Endodermal cell (in vitro differentiated cells): ENCODE data around the gene SYF2. TPM values are rescaled to one million over a fixed set of nuclear protein-coding genes. Genes with fewer than 3 reads are reported as not detected.

ENCODE experiments used
- DNase-seq: peaks from one replicate; pipeline ENCODE4 v3.0.0-alpha.2; 2017
- H3K27ac ChIP-seq: 2 replicates; pipeline ENCODE4 v1.5.1; 2013; ENCODE audit warnings: mild to moderate bottlenecking, low read depth, low read length, moderate library complexity
- H3K27me3 ChIP-seq: 2 replicates; pipeline ENCODE4 v1.6.1; 2013; ENCODE audit warnings: mild to moderate bottlenecking, low read length, moderate library complexity; ENCODE audit not compliant: insufficient read depth, control insufficient read depth, poor library complexity, severe bottlenecking
- H3K36me3 ChIP-seq: 2 replicates; pipeline ENCODE4 v1.7.0; 2013; ENCODE audit warnings: mild to moderate bottlenecking, low read length, moderate library complexity; ENCODE audit not compliant: control insufficient read depth, insufficient read depth
- H3K4me1 ChIP-seq: one replicate; pipeline ENCODE4 v1.7.0; 2013; ENCODE audit warnings: low read length; ENCODE audit not compliant: control insufficient read depth, insufficient read depth
- H3K4me3 ChIP-seq: 2 replicates; pipeline ENCODE4 v1.5.1; 2013; ENCODE audit warnings: mild to moderate bottlenecking, low read length, moderate library complexity
- H3K9ac ChIP-seq: 2 replicates; pipeline ENCODE4 v1.6.1; 2013; ENCODE audit warnings: mild to moderate bottlenecking, low read length, moderate library complexity; ENCODE audit not compliant: poor library complexity, severe bottlenecking; ENCODE audit errors: extremely low read depth
- H3K9me3 ChIP-seq: 2 replicates; pipeline ENCODE4 v1.6.1; 2013; ENCODE audit warnings: mild to moderate bottlenecking, low read length, moderate library complexity; ENCODE audit not compliant: control insufficient read depth
- H3K27ac Mint-ChIP-seq: 2 replicates; pipeline ENCODE4 v1.8.0; 2020; ENCODE audit warnings: mixed read lengths
- H3K27me3 Mint-ChIP-seq: 2 replicates; pipeline ENCODE4 v1.8.0; 2021; ENCODE audit warnings: mild to moderate bottlenecking, mixed read lengths; ENCODE audit not compliant: insufficient read depth
- H3K36me3 Mint-ChIP-seq: 2 replicates; pipeline ENCODE4 v1.8.0; 2020; ENCODE audit warnings: low read depth, mixed read lengths
- H3K4me1 Mint-ChIP-seq: 2 replicates; pipeline ENCODE4 v1.8.0; 2020; ENCODE audit warnings: mixed read lengths
- H3K4me3 Mint-ChIP-seq: 2 replicates; pipeline ENCODE4 v1.8.0; 2020; ENCODE audit warnings: mild to moderate bottlenecking, moderate library complexity, mixed read lengths
- H3K9me3 Mint-ChIP-seq: 2 replicates; pipeline ENCODE4 v1.8.0; 2020; ENCODE audit warnings: mild to moderate bottlenecking, mixed read lengths
- WGBS, 2 experiments: methylation state at CpG; one replicate each; pipeline versions ENCODE4 v1.1.5 to v1.1.7; 2013; ENCODE audit warnings: missing lambda C conversion rate in 2 of 2, mixed read lengths in 1 of 2; ENCODE audit not compliant: insufficient coverage in 1 of 2, insufficient read length in 1 of 2; 5-methylcytosine and 5-hydroxymethylcytosine counted together
- total RNA-seq, 2 donors: library from RNA; stranded (reverse); fragmentation: NEBNext Ultra II Directional in 1 of 2; extraction: Animal tissue kit (Norgen Biotek cat#: 25700) in 1 of 2; gene quantifications; 2 replicates in 1 of 2; 3 replicates in 1 of 2; pipeline ENCODE4 v1.2.1, GENCODE V29; 2021
- TF ChIP-seq, protein P1 (sequence below): fragments of 200-600 bp; sonication (generic); conservative IDR thresholded peaks from 2 replicates; pipeline ENCODE4 v1.5.0; 2021; ENCODE audit warnings: antibody characterized with exemption, mild to moderate bottlenecking

The SYF2 gene
- total RNA-seq, 2 donors from 2014 or later = 36.4 to 38.0 TPM

DNA sequence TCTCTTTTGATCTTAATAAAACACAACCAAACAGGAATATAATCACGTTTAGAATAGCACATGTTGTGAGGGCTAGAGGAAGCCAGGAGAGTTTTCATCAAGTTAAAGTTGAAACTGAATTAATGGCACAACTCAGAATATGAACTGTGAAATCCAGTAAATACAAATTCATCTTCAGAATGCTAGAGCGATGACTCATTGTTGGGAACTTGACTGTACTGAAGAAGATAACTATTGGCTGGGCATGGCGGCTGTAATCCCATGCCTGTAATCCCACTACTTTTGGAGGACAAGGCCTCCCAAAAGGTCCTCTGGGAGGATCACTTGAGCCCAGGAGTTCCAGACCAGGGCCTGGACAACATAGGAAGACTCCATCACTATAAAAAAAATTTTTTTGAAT is 8.8 kb downstream of the SYF2 start:
- peaks cover 59% of the 10 kb centered on the region for H3K36me3 ChIP-seq

DNA sequence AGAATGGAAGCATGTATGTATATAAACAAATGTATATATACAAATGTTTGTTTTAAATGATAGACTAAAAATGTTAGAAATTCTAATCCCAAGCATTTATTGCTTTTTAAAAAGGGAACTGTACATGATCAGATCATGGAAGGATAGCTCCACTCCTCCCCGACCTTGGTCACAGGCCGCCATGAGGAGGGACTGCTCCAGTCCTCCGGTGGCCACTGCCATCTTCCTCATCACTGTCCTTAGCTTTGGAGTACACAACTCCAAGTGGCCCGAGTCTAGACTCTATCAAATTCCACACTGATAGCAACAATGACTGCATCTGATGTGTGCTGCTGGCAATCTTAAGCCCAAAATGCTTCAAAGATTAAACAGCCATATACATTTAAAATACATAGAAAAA is 9.7 kb downstream of the SYF2 start:
- no peak overlapping the region for H3K27ac Mint-ChIP-seq
- no peaks in the 10 kb centered on the region for H3K4me1 Mint-ChIP-seq
- Histone ChIP-seq H3K9me3 (no peaks in the 10 kb centered on the region), H3K9ac (no peak overlapping the region), H3K27me3 (no peaks in the 10 kb centered on the region), H3K27ac (no peak overlapping the region), H3K4me1 (no peaks in the 10 kb centered on the region), H3K4me3 (no peak overlapping the region), H3K36me3 (peaks cover 51% of the 10 kb centered on the region)
- TF ChIP-seq, protein P1, sequence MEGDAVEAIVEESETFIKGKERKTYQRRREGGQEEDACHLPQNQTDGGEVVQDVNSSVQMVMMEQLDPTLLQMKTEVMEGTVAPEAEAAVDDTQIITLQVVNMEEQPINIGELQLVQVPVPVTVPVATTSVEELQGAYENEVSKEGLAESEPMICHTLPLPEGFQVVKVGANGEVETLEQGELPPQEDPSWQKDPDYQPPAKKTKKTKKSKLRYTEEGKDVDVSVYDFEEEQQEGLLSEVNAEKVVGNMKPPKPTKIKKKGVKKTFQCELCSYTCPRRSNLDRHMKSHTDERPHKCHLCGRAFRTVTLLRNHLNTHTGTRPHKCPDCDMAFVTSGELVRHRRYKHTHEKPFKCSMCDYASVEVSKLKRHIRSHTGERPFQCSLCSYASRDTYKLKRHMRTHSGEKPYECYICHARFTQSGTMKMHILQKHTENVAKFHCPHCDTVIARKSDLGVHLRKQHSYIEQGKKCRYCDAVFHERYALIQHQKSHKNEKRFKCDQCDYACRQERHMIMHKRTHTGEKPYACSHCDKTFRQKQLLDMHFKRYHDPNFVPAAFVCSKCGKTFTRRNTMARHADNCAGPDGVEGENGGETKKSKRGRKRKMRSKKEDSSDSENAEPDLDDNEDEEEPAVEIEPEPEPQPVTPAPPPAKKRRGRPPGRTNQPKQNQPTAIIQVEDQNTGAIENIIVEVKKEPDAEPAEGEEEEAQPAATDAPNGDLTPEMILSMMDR = no peak
- DNase-seq = no peak
- 92 to 93% methylated on average over 4 of the region's 4 CpGs for WGBS, 2 experiments
- H3K36me3 Mint-ChIP-seq = peaks cover 56% of the 10 kb centered on the region
- no peak overlapping the region for H3K4me3 Mint-ChIP-seq
- H3K27me3 Mint-ChIP-seq = no peaks in the 10 kb centered on the region
- no peaks in the 10 kb centered on the region for H3K9me3 Mint-ChIP-seq

More for the DNA sequence above, 8.8 kb downstream of the SYF2 start:
- Histone ChIP-seq H3K4me3 (no peak overlapping the region), H3K9ac (no peak overlapping the region), H3K27me3 (no peaks in the 10 kb centered on the region), H3K27ac (no peak overlapping the region), H3K4me1 (no peaks in the 10 kb centered on the region), H3K9me3 (no peaks in the 10 kb centered on the region)
- peaks cover 60% of the 10 kb centered on the region for H3K36me3 Mint-ChIP-seq
- WGBS, 2 experiments = 89 to 100% methylated on average over 2 to 3 of the region's 3 CpGs
- no peaks in the 10 kb centered on the region for H3K27me3 Mint-ChIP-seq
- H3K4me1 Mint-ChIP-seq = no peaks in the 10 kb centered on the region
- H3K27ac Mint-ChIP-seq = no peak overlapping the region
- no peak overlapping the region for H3K4me3 Mint-ChIP-seq
- H3K9me3 Mint-ChIP-seq = no peaks in the 10 kb centered on the region
- TF ChIP-seq, protein P1 = no peak
- DNase-seq = no peak

DNA sequence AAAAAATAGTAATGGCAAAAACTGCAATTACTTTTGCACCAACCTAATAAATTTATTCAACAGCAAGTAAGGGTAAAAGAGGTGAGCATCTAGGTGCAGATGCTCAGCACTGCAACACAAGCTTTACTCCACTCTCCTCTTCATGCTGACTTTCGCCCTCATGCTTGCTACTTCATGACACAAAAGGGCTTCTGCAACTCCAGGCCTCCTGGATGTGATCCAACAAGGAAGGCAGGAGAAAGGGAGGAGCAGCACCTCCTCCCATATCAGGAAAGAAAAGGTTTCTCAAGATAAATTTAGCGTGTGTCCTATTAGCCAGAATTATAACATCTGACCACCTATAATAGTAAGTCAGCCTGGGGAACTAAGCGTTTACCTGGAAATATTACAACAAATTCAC is 11.6 kb downstream of the SYF2 start:
- H3K27ac Mint-ChIP-seq = no peak overlapping the region
- 100% methylated on average over 3 of the region's 3 CpGs; no CpG with 5 or more reads in 1 of the 2 experiments for WGBS, 2 experiments

More for the DNA sequence above, 11.6 kb downstream of the SYF2 start:
- Histone ChIP-seq H3K27ac (no peak overlapping the region), H3K27me3 (no peaks in the 10 kb centered on the region), H3K9ac (no peak overlapping the region), H3K36me3 (peaks cover 38% of the 10 kb centered on the region), H3K4me1 (no peaks in the 10 kb centered on the region), H3K9me3 (no peaks in the 10 kb centered on the region), H3K4me3 (no peak overlapping the region)
- H3K9me3 Mint-ChIP-seq = no peaks in the 10 kb centered on the region
- H3K36me3 Mint-ChIP-seq = peaks cover 42% of the 10 kb centered on the region
- DNase-seq = no peak
- no peaks in the 10 kb centered on the region for H3K4me1 Mint-ChIP-seq
- H3K27me3 Mint-ChIP-seq = no peaks in the 10 kb centered on the region
- H3K4me3 Mint-ChIP-seq = no peak overlapping the region
- TF ChIP-seq, protein P1 = no peak
